Loucy (cell line): ENCODE measurements around the gene P4HA1.

Experiments
- H2AFZ ChIP-seq: fragments of 200-600 bp; sonication (generic); 2 replicates; pipeline ENCODE4 v1.6.0; 2016; ENCODE audit warnings: antibody characterized with exemption, mild to moderate bottlenecking, low read length, moderate library complexity
- H3F3A ChIP-seq: fragments of 200-600 bp; 2 replicates; pipeline ENCODE4 v1.6.0; 2016; ENCODE audit warnings: antibody characterized with exemption, low read depth, mild to moderate bottlenecking
- H3K27me3 ChIP-seq: fragments of 200-600 bp; sonication (generic); 2 replicates; pipeline ENCODE4 v1.6.1; 2014; ENCODE audit warnings: low read length, mild to moderate bottlenecking; ENCODE audit not compliant: insufficient read depth, poor library complexity, severe bottlenecking
- H3K36me3 ChIP-seq: fragments of 200-600 bp; sonication (generic); 2 replicates; pipeline ENCODE4 v1.6.1; 2016; ENCODE audit warnings: low read length; ENCODE audit not compliant: insufficient read depth
- H3K4me1 ChIP-seq: fragments of 200-600 bp; sonication (generic); 2 replicates; pipeline ENCODE4 v1.5.1; 2014; ENCODE audit warnings: low read length, mild to moderate bottlenecking; ENCODE audit not compliant: insufficient read depth, poor library complexity, severe bottlenecking
- H3K4me2 ChIP-seq: fragments of 200-600 bp; sonication (generic); 2 replicates; pipeline ENCODE4 v1.6.0; 2014; ENCODE audit warnings: antibody characterized with exemption, low read length, low read depth, mild to moderate bottlenecking; ENCODE audit not compliant: poor library complexity, severe bottlenecking
- H3K4me3 ChIP-seq: fragments of 200-600 bp; sonication (generic); 2 replicates; pipeline ENCODE4 v1.5.1; 2014; ENCODE audit warnings: low read length, mild to moderate bottlenecking, mixed read lengths; ENCODE audit not compliant: poor library complexity, severe bottlenecking
- H3K79me2 ChIP-seq: fragments of 200-600 bp; sonication (generic); 2 replicates; pipeline ENCODE4 v1.6.1; 2014; ENCODE audit warnings: low read length; ENCODE audit not compliant: insufficient read depth
- H3K9ac ChIP-seq: fragments of 200-600 bp; sonication (generic); 2 replicates; pipeline ENCODE4 v1.6.0; 2014; ENCODE audit warnings: mild to moderate bottlenecking, low read depth, low read length, moderate library complexity; ENCODE audit not compliant: poor library complexity, severe bottlenecking
- H3K9me2 ChIP-seq: fragments of 200-600 bp; sonication (generic); replicated peaks from 2 replicates; pipeline ENCODE4 v1.6.1; 2016; ENCODE audit warnings: low read depth, low read length, mixed read lengths
- H3K9me3 ChIP-seq: fragments of 200-600 bp; sonication (generic); 2 replicates; pipeline ENCODE4 v1.6.1; 2014; ENCODE audit warnings: mild to moderate bottlenecking, antibody characterized with exemption, low read length, low read depth; ENCODE audit not compliant: insufficient read depth
- H4K20me1 ChIP-seq: fragments of 200-600 bp; sonication (generic); 2 replicates; pipeline ENCODE4 v1.6.0; 2014; ENCODE audit warnings: antibody characterized with exemption, low read length, mild to moderate bottlenecking; ENCODE audit not compliant: insufficient read depth, poor library complexity, severe bottlenecking
- EZH2phosphoT487 ChIP-seq: fragments of 200-600 bp; IDR thresholded peaks from 2 replicates; pipeline ENCODE4 v1.6.1; 2018; ENCODE audit warnings: antibody characterized with exemption, mild to moderate bottlenecking, moderate library complexity, borderline replicate concordance
- TF ChIP-seq, protein P1 (sequence below): fragments of 200-600 bp; sonication (generic); conservative IDR thresholded peaks from 2 replicates; pipeline ENCODE4 v1.5.1; 2014; ENCODE audit warnings: mild to moderate bottlenecking, antibody characterized with exemption, low read length

The P4HA1 gene

DNA sequence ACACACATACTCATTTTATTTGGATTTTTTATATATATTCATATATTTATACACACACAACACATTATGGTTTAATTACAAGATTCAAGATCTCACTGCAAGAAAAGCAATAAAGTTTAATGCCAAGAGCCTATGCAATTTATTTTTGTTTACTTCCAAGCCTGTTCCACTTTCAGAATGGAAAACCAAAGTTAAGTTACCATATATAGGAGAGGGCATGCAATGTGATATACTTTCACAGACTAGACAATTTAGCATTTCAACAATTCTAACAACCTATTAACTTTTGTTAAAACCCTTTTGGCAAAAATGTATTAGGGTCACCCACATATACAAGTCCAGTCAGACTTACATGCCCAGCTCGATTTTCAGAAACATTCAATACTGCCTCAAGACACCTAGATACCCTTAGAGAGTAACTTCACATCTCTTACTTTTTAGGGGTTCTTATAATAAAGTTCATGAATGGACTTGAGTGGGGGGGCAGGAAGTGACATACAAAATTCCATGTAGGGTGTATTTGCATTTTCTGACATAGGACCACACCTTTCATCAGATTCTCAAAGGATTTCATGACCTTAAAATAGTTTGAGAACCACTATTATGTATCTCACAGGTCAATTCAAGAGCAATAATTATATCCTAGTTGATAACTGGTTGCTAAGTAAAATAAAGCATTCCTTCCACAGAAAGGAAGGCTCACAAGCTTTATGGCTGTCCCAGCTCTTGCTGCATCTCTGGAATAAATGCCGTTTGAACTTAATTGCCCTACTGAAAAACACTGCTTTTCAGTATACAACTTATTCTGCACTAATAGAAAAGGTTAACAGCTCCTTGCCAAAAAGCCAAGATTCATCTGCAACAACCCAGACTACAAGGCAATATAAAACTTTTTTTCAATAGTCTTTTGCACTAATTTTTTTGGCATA lies 2.5 kb downstream of the P4HA1 start:
- no peaks in the 10 kb centered on the region for H3K27me3 ChIP-seq
- peak overlapping the region; percentile 95 for H3K4me2 ChIP-seq
- no peaks in the 10 kb centered on the region for H3K36me3 ChIP-seq
- H2AFZ ChIP-seq: no peak overlapping the region
- peaks cover 67% of the 10 kb centered on the region for H3K79me2 ChIP-seq
- H3K4me1 ChIP-seq: peaks cover 34% of the 10 kb centered on the region
- H4K20me1 ChIP-seq: peaks cover 37% of the 10 kb centered on the region
- peak overlapping the region; percentile 84 for H3K4me3 ChIP-seq
- H3F3A ChIP-seq: peaks cover 11% of the 10 kb centered on the region; the same call in 1 of the 2 replicates
- no peaks in the 10 kb centered on the region for H3K9me3 ChIP-seq
- no peaks in the 10 kb centered on the region for H3K9me2 ChIP-seq
- H3K9ac ChIP-seq: peak overlapping the region; percentile 91
- no peak for TF ChIP-seq EZH2phosphoT487
- TF ChIP-seq, protein P1, sequence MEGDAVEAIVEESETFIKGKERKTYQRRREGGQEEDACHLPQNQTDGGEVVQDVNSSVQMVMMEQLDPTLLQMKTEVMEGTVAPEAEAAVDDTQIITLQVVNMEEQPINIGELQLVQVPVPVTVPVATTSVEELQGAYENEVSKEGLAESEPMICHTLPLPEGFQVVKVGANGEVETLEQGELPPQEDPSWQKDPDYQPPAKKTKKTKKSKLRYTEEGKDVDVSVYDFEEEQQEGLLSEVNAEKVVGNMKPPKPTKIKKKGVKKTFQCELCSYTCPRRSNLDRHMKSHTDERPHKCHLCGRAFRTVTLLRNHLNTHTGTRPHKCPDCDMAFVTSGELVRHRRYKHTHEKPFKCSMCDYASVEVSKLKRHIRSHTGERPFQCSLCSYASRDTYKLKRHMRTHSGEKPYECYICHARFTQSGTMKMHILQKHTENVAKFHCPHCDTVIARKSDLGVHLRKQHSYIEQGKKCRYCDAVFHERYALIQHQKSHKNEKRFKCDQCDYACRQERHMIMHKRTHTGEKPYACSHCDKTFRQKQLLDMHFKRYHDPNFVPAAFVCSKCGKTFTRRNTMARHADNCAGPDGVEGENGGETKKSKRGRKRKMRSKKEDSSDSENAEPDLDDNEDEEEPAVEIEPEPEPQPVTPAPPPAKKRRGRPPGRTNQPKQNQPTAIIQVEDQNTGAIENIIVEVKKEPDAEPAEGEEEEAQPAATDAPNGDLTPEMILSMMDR: no peak

DNA sequence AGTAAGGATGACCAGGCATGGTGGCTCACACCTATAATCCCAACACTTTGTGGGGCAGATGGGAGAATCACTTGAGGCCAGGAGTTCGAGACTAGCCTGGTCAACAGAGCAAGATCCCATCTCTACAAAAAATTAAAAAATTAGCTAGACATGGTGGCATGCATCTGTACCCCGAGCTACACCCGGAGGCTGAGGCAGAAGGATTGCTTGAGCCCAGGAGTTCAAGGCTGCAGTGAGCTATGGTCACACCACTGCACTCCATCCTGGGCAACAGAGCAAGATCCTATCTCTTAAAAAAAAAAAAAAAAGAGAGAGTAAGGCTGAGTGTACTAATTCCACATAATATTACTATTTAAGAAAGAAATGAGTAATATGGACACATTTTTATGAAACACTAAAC lies 3.8 kb downstream of the P4HA1 start:
- Histone ChIP-seq H3K4me2 (peak overlapping the region; percentile 61), H3K36me3 (no peaks in the 10 kb centered on the region), H4K20me1 (peaks cover 39% of the 10 kb centered on the region), H3K9me3 (no peaks in the 10 kb centered on the region), H3K4me1 (peaks cover 34% of the 10 kb centered on the region), H3K79me2 (peaks cover 81% of the 10 kb centered on the region), H3K9ac (no peak overlapping the region), H3K9me2 (no peaks in the 10 kb centered on the region), H3K4me3 (peak overlapping the region; percentile 34), H2AFZ (no peak overlapping the region), H3K27me3 (no peaks in the 10 kb centered on the region), H3F3A (peaks cover 7% of the 10 kb centered on the region; the same call in 1 of the 2 replicates)
- TF ChIP-seq, protein P1: no peak
- TF ChIP-seq EZH2phosphoT487: no peak

DNA sequence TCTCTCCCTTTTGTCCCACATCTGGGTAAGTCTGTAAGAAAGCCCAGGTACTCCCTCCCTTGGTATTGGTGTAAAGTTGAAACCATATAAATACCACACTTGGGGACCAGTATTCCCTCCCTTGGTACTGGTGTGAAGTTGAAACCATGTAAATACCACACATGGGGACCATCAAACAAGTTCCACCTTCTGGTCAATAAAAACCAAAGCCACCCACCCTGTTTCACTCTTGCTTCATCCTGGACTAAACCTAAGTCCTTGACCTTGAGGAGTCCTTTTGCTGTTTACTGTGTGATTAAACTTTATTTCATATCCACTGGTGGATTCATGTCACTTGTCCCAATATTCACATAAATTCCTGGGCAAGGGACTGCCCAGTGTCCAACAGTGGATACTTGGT lies 8.4 kb downstream of the P4HA1 start:
- Histone ChIP-seq H3K9me2 (no peaks in the 10 kb centered on the region), H3F3A (no peaks in the 10 kb centered on the region), H3K79me2 (peaks cover 92% of the 10 kb centered on the region), H3K4me3 (no peak overlapping the region), H2AFZ (no peak overlapping the region), H3K4me2 (no peak overlapping the region), H3K27me3 (no peaks in the 10 kb centered on the region), H3K36me3 (no peaks in the 10 kb centered on the region), H3K9ac (no peak overlapping the region), H3K4me1 (peaks cover 10% of the 10 kb centered on the region), H3K9me3 (no peaks in the 10 kb centered on the region), H4K20me1 (peaks cover 41% of the 10 kb centered on the region)
- TF ChIP-seq, protein P1: no peak
- no peak for TF ChIP-seq EZH2phosphoT487
